ENCODE measurements around the gene KRTAP12-2.
"Not testable (repeated sequence)": the region's sequence is repeated elsewhere in the genome, so short reads cannot be mapped to it uniquely, and the experiment has no call there.

The KRTAP12-2 gene

DNA sequence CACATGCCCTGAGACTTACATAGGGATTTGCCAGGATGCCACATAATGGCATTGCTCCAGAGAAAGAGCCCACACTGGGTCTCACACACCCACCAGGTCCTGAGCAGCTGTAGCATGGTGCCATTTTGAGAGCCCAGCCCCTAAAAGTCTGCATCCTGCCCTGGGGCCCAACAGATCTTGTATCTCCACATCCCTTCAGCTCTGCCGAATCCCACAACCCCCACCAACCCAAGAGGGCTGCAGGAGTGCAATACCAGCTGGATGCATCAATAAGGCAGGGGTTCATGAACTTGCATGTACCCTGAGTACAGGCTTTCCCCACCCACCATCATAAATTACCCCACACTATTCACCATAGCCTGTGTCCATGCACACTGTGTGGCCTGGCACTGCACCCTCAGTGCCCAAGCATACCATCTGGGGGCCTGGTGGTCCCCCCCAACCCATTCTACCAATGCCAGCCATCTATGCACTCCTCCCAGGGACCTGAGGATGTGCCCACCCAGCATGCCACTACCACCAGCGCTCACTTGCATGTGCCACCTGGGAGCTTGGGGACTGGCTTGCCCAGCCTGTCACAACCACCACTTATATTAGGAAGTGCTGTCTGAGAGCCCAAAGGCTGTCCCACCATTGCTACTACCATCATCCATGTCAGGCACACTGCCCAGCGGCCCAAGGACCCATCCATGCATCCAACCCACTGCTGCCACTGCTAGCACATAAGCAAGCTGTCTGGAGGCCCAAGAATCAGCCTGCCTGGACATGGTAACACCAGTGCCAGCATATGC lies 4.1 kb upstream of the KRTAP12-2 start:
- Histone ChIP-seq H3K9ac (no peak overlapping the region), H3K4me3 (IDR thresholded peaks at IDR 0.05; ENCODE audit: insufficient read depth, low read depth, low read length) (no peak overlapping the region)

DNA sequence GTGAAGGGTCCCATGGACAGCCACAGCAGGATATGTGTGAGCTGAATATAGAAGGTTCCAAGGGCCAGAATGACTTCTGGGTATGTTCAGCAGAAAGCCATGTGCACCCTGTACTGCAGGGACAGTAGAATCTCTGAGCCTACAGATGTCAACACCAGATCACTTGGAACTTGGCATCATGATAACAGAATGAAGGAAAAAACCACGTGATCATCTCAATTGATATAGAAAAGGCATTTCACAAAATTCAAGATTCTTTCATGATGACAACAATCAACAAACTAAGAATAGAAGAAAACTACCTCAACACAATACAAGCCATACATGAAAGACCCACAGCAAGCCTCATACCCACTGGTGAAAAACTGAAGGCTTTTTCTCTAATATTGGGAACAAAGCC lies 885 bp upstream of the KRTAP12-2 start:
- TF ChIP-seq, protein P1, sequence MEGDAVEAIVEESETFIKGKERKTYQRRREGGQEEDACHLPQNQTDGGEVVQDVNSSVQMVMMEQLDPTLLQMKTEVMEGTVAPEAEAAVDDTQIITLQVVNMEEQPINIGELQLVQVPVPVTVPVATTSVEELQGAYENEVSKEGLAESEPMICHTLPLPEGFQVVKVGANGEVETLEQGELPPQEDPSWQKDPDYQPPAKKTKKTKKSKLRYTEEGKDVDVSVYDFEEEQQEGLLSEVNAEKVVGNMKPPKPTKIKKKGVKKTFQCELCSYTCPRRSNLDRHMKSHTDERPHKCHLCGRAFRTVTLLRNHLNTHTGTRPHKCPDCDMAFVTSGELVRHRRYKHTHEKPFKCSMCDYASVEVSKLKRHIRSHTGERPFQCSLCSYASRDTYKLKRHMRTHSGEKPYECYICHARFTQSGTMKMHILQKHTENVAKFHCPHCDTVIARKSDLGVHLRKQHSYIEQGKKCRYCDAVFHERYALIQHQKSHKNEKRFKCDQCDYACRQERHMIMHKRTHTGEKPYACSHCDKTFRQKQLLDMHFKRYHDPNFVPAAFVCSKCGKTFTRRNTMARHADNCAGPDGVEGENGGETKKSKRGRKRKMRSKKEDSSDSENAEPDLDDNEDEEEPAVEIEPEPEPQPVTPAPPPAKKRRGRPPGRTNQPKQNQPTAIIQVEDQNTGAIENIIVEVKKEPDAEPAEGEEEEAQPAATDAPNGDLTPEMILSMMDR (conservative IDR thresholded peaks at IDR 0.05; ENCODE audit: low read depth, low read length): no peak
- Histone ChIP-seq H3K36me3 (ENCODE audit: insufficient read depth) (no peaks in the 10 kb centered on the region), H4K20me1 (ENCODE audit: insufficient read depth) (no peaks in the 10 kb centered on the region), H3K9ac (no peak overlapping the region), H2AFZ (ENCODE audit: low read depth) (no peak overlapping the region), H3K27me3 (ENCODE audit: insufficient read depth, low read depth) (peaks cover 29% of the 10 kb centered on the region; the same call in 1 of the 2 replicates), H3K4me3 (IDR thresholded peaks at IDR 0.05; ENCODE audit: insufficient read depth, low read depth, low read length) (no peak overlapping the region), H3K27ac (no peak overlapping the region), H3K4me1 (ENCODE audit: low read depth, poor library complexity, severe bottlenecking) (no peaks in the 10 kb centered on the region), H3K79me2 (ENCODE audit: insufficient read depth, low read depth) (no peaks in the 10 kb centered on the region), H3K4me2 (no peak overlapping the region)

More for the DNA sequence above, 4.1 kb upstream of the KRTAP12-2 start:
- no peaks in the 10 kb centered on the region for H3K4me1 ChIP-seq (ENCODE audit: low read depth, poor library complexity, severe bottlenecking)
- TF ChIP-seq, protein P1 (conservative IDR thresholded peaks at IDR 0.05; ENCODE audit: low read depth, low read length): no peak
- no peaks in the 10 kb centered on the region for H4K20me1 ChIP-seq (ENCODE audit: insufficient read depth)
- no peak overlapping the region for H3K27ac ChIP-seq
- no peaks in the 10 kb centered on the region for H3K79me2 ChIP-seq (ENCODE audit: insufficient read depth, low read depth)
- H3K27me3 ChIP-seq (ENCODE audit: insufficient read depth, low read depth): peaks cover 33% of the 10 kb centered on the region
- no peak overlapping the region for H2AFZ ChIP-seq (ENCODE audit: low read depth)
- H3K36me3 ChIP-seq (ENCODE audit: insufficient read depth): no peaks in the 10 kb centered on the region
- H3K4me2 ChIP-seq: no peak overlapping the region

DNA sequence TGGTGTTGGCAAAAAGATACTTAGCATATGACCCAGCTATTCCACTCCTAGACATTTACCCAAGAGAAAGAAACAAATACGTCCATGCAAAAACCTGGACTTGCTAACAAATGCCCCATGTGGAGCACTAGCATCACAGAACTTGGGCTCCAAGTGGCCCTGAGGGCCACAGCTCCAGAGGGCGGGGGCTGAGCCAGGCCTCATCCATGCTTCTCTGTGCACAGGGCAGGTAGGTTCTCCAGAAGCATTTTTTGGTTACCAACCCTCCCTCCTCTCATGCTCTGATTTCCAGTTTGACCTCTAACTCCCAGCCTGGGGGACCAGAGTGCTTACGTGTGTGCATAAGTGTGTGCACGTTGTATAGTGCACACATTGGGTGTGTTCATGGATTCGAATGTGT lies 2.0 kb downstream of the KRTAP12-2 start:
- no peak overlapping the region for H3K9ac ChIP-seq
- H3K4me2 ChIP-seq: no peak overlapping the region
- no peaks in the 10 kb centered on the region for H3K36me3 ChIP-seq (ENCODE audit: insufficient read depth)
- H2AFZ ChIP-seq (ENCODE audit: low read depth): no peak overlapping the region
- no peaks in the 10 kb centered on the region for H3K4me1 ChIP-seq (ENCODE audit: low read depth, poor library complexity, severe bottlenecking)
- H3K27ac ChIP-seq: no peak overlapping the region
- no peaks in the 10 kb centered on the region for H4K20me1 ChIP-seq (ENCODE audit: insufficient read depth)
- no peak overlapping the region for H3K4me3 ChIP-seq (IDR thresholded peaks at IDR 0.05; ENCODE audit: insufficient read depth, low read depth, low read length)
- H3K79me2 ChIP-seq (ENCODE audit: insufficient read depth, low read depth): no peaks in the 10 kb centered on the region
- H3K27me3 ChIP-seq (ENCODE audit: insufficient read depth, low read depth): peaks cover 39% of the 10 kb centered on the region; the same call in 1 of the 2 replicates
- TF ChIP-seq, protein P1 (conservative IDR thresholded peaks at IDR 0.05; ENCODE audit: low read depth, low read length): no peak

DNA sequence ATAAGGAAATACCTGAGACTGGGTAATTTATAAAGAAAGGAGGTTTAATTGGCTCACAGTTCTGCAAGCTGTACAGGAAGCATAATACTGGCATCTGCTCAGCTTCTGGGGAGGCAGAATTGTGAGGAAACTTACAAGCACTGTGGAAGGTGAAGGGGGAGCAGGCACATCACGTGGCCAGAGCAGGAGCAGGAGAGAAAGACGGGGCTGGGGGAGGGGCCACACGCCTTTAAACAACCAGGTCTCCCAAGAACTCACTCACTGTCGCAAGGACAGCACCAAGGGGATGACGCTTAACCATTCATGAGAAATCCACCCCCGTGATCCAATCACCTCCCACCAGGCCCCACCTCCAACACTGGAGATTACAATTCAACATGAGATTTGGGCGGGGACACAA lies 5.2 kb downstream of the KRTAP12-2 start:
- H3K4me3 ChIP-seq (IDR thresholded peaks at IDR 0.05; ENCODE audit: insufficient read depth, low read depth, low read length); H3K36me3 ChIP-seq (ENCODE audit: insufficient read depth); H3K27ac ChIP-seq; H3K9ac ChIP-seq; H3K4me1 ChIP-seq (ENCODE audit: low read depth, poor library complexity, severe bottlenecking); H3K4me2 ChIP-seq; H2AFZ ChIP-seq (ENCODE audit: low read depth); H4K20me1 ChIP-seq (ENCODE audit: insufficient read depth); H3K79me2 ChIP-seq (ENCODE audit: insufficient read depth, low read depth): not testable (repeated sequence)
- H3K27me3 ChIP-seq (ENCODE audit: insufficient read depth, low read depth): peaks cover 27% of the 10 kb centered on the region; the same call in 1 of the 2 replicates

DNA sequence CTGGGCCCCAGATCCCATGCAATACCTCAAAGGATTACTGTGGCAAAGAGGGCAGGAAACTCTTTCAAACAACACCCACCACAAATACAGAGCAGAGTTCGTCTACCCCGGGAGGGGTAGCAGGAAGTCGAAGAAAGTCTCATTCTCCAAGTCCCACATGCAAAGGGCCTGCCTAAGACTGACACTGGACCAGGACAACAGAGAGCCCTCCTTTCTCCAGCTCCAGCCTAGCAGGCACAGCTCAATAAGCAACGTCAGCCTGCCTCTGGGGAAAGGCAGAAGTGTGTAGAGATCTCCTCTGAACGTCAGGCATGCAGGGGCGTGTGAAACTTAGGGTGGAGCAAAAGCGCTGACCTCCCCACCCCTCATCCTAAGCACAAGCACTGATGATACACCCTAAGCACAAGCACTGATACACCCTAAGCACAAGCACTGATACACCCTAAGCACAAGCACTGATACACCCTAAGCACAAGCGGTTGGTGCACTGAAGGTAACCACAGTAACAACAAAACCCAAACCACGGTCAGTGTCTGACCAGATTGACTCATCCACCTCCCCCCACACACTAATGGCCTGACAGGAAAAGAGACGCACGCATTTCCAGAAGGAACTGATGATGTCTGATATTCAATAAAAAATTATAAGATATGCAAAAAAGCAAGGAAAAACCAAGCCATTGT lies 7.7 kb downstream of the KRTAP12-2 start:
- no peak overlapping the region for H3K4me2 ChIP-seq

More for the DNA sequence above, 7.7 kb downstream of the KRTAP12-2 start:
- Histone ChIP-seq H3K4me3 (IDR thresholded peaks at IDR 0.05; ENCODE audit: insufficient read depth, low read depth, low read length) (no peak overlapping the region), H3K79me2 (ENCODE audit: insufficient read depth, low read depth) (no peaks in the 10 kb centered on the region), H3K36me3 (ENCODE audit: insufficient read depth) (no peaks in the 10 kb centered on the region), H3K27me3 (ENCODE audit: insufficient read depth, low read depth) (peaks cover 30% of the 10 kb centered on the region), H4K20me1 (ENCODE audit: insufficient read depth) (no peaks in the 10 kb centered on the region), H3K4me1 (ENCODE audit: low read depth, poor library complexity, severe bottlenecking) (no peaks in the 10 kb centered on the region), H3K9ac (no peak overlapping the region), H3K27ac (no peak overlapping the region), H2AFZ (ENCODE audit: low read depth) (no peak overlapping the region)
- TF ChIP-seq, protein P1 (conservative IDR thresholded peaks at IDR 0.05; ENCODE audit: low read depth, low read length): no peak

All from KMS-11 (cell line).